DMS114 treated with DMSO at 0.1 percent for 48 hours (cell line): ENCODE data around the gene ACR.

Source experiments
- DNase-seq: peaks from one replicate; lab custom pipeline; 2025; ENCODE audit not compliant: unreplicated experiment; lab: John Stamatoyannopoulos, UW

The ACR gene

GRCh38 chr22:50716290-50717024 is 21.5 kb upstream of the ACR start:
- DNase-seq = no peak

- DNase-seq = no peak
These were observed 20.2 kb upstream of the ACR start for GRCh38 chr22:50717709-50718351.

- DNase-seq = no peak
These were observed 19.7 kb upstream of the ACR start for GRCh38 chr22:50718352-50718709.

GRCh38 chr22:50719814-50720300 is 18.1 kb upstream of the ACR start:
- no peak for DNase-seq

GRCh38 chr22:50720301-50721256 is 17.4 kb upstream of the ACR start:
- DNase-seq = no peak

- no peak for DNase-seq
These were observed 16.7 kb upstream of the ACR start for GRCh38 chr22:50721257-50721844.

GRCh38 chr22:50722048-50722701 is 15.8 kb upstream of the ACR start:
- no peak for DNase-seq

GRCh38 chr22:50722716-50723428 is 15.1 kb upstream of the ACR start:
- no peak for DNase-seq

GRCh38 chr22:50723991-50724390 is 14.0 kb upstream of the ACR start:
- DNase-seq = no peak

GRCh38 chr22:50724616-50725015 is 13.4 kb upstream of the ACR start:
- DNase-seq = no peak

GRCh38 chr22:50725597-50725996 is 12.4 kb upstream of the ACR start:
- no peak for DNase-seq

- DNase-seq = no peak
These were observed 11.2 kb upstream of the ACR start for GRCh38 chr22:50726643-50727340.

GRCh38 chr22:50727678-50728522 is 10.1 kb upstream of the ACR start:
- no peak for DNase-seq

- DNase-seq = no peak
These were observed 9.5 kb upstream of the ACR start for GRCh38 chr22:50728523-50728931.

GRCh38 chr22:50729391-50730012 is 8.5 kb upstream of the ACR start:
- no peak for DNase-seq

GRCh38 chr22:50730013-50730891 is 7.8 kb upstream of the ACR start:
- no peak for DNase-seq
